ENCODE measurements around the gene DNAAF6.

DNAAF6 gene

GRCh38 chrX:107293056-107293455, 86.6 kb downstream of the DNAAF6 start:
- DNase-seq (ENCODE audit: low read depth in 3 of 3) = no peak
